Muscle layer of colon (tissue), 2 donors: ENCODE data around the gene PRR23B.
"Not testable (repeated sequence)": the region's sequence is repeated elsewhere in the genome, so short reads cannot be mapped to it uniquely, and the experiment has no call there.

Source experiments
- H3K27ac ChIP-seq: one replicate; pipeline ENCODE4 v1.7.0; 2013; ENCODE audit warnings: low read depth, mild to moderate bottlenecking, low read length, moderate library complexity
- H3K27me3 ChIP-seq, 2 donors: one replicate each; pipeline ENCODE4 v1.7.0; 2013; ENCODE audit warnings: low read length in 2 of 2, mild to moderate bottlenecking in 2 of 2; ENCODE audit not compliant: insufficient read depth in 2 of 2, control insufficient read depth in 1 of 2
- H3K36me3 ChIP-seq: one replicate; pipeline ENCODE4 v1.7.0; 2013; ENCODE audit warnings: mild to moderate bottlenecking, low read length; ENCODE audit not compliant: insufficient read depth
- H3K4me1 ChIP-seq: one replicate; pipeline ENCODE4 v1.7.0; 2013; ENCODE audit warnings: mild to moderate bottlenecking, low read length; ENCODE audit not compliant: insufficient read depth
- H3K4me3 ChIP-seq, 2 donors: one replicate each; pipeline ENCODE4 v1.7.0; 2013; ENCODE audit warnings: low read length in 2 of 2, low read depth in 1 of 2, mild to moderate bottlenecking in 1 of 2, moderate library complexity in 1 of 2
- H3K9ac ChIP-seq: one replicate; pipeline ENCODE4 v1.7.0; 2013; ENCODE audit warnings: low read length
- H3K9me3 ChIP-seq: one replicate; pipeline ENCODE4 v1.7.0; 2013; ENCODE audit warnings: mild to moderate bottlenecking, low read length
- donor health status: abdominal sarcoma.
- donor health status: Adenocarcinoma of cecum.

Gene PRR23B

GRCh38 chr3:139020868-139021234 is at the start of gene PRR23B:
Gene PRR23B (minus strand): TSS chr3:139020926. CDS start chr3:139020661, 265 bp downstream.
- H3K9ac ChIP-seq = no peak within 1 kb of the TSS
- no peak within 1 kb of the TSS for H3K27ac ChIP-seq
- H3K4me1 ChIP-seq = no peaks in the 10 kb centered on the region
- H3K9me3 ChIP-seq = no peaks in the 10 kb centered on the region
- H3K27me3 ChIP-seq = no peaks in the 10 kb centered on the region
- H3K4me3 ChIP-seq = no peak within 1 kb of the TSS
- no peaks in the 10 kb centered on the region for H3K36me3 ChIP-seq

GRCh38 chr3:139062918-139063317 is 42.2 kb upstream of the PRR23B start:
- Histone ChIP-seq H3K9me3 (no peaks in the 10 kb centered on the region), H3K36me3 (no peaks in the 10 kb centered on the region), H3K4me3 (no peak overlapping the region), H3K27me3 (no peaks in the 10 kb centered on the region), H3K9ac (no peak overlapping the region), H3K4me1 (no peaks in the 10 kb centered on the region), H3K27ac (no peak overlapping the region)

- H3K27ac ChIP-seq = no peak overlapping the region
- H3K36me3 ChIP-seq = no peaks in the 10 kb centered on the region
- no peaks in the 10 kb centered on the region for H3K27me3 ChIP-seq
- no peaks in the 10 kb centered on the region for H3K9me3 ChIP-seq
- no peak overlapping the region for H3K4me3 ChIP-seq
- H3K4me1 ChIP-seq = no peaks in the 10 kb centered on the region
- H3K9ac ChIP-seq = no peak overlapping the region
Measured at GRCh38 chr3:139052802-139053600, 32.3 kb upstream of the PRR23B start.

- no peaks in the 10 kb centered on the region for H3K4me1 ChIP-seq
- H3K9ac ChIP-seq = no peak within 1 kb of the TSS
- H3K36me3 ChIP-seq = no peaks in the 10 kb centered on the region
- H3K27ac ChIP-seq = no peak within 1 kb of the TSS
- no peaks in the 10 kb centered on the region for H3K9me3 ChIP-seq
- H3K27me3 ChIP-seq = no peaks in the 10 kb centered on the region
- no peak within 1 kb of the TSS for H3K4me3 ChIP-seq
Measured at GRCh38 chr3:139044366-139045210, 23.9 kb upstream of the PRR23B start, which contains the start of gene PRR23C. Gene PRR23C (minus strand): TSS chr3:139044892. CDS start chr3:139044620, 272 bp downstream.

DNA sequence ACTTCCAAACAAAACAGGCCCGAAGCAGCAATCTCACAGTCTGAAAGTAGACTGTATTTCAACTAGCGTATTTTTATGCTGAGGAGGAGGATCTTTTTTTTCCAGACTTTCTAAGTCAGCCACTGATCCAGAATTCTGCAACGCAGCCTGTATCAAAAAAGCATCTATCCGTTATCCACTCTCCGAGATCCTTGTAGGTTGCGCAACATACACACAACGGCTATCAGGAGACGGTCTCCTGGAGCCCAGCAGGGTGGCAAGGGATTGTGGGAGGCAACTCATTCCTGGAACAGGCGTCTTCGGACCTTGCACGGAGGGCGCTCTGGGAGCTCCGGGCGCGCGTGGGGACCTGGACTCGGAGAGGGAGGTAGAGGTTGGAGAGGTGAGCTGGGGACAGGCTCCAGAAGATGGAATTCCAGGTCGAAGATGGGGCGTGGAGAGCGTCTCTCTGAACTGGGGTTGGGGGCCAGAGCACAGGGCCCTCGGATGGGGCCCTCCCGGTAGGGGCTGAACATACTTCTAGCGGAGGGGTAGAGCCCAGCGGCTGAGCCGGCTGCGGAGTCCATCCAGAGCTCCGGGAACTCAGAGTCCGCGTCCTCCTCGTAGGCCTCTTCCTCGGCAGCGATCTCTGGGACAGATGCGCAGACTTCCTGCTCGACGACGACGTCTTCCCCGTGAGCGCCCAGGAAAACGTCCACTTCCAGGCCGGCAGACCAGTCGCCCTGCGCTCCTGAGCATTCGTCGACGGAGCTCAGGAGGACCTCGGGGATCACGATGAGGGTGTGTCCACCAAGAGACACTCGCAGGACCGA is 23.0 kb upstream of the PRR23B start:
- Histone ChIP-seq H3K4me1 (no peaks in the 10 kb centered on the region), H3K27me3 (no peaks in the 10 kb centered on the region), H3K27ac (no peak overlapping the region), H3K9me3 (no peaks in the 10 kb centered on the region), H3K9ac (no peak overlapping the region), H3K4me3 (no peak overlapping the region), H3K36me3 (no peaks in the 10 kb centered on the region)

DNA sequence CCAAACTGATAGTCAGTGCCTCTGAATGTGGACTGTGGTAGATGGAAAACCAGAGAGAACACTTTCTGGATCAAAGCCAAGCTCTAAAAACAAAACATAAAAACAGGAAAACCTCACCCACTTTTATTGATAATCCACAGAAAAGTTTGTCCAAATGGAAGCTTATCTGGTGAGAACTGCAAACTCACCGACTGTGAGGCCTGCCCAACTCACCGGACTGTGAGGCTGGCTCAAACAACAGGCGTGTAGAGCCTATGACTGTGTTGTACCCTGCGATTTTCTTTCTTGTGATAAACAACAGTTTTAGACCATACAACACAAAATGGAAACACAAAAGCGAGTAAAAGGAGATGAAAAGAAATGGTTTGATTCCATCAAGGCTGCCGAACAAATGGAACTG is 16.8 kb upstream of the PRR23B start:
- no peak overlapping the region for H3K4me3 ChIP-seq
- H3K9ac ChIP-seq = no peak overlapping the region
- no peaks in the 10 kb centered on the region for H3K36me3 ChIP-seq
- H3K27me3 ChIP-seq = no peaks in the 10 kb centered on the region
- no peaks in the 10 kb centered on the region for H3K4me1 ChIP-seq
- no peak overlapping the region for H3K27ac ChIP-seq
- no peaks in the 10 kb centered on the region for H3K9me3 ChIP-seq

- no peaks in the 10 kb centered on the region for H3K9me3 ChIP-seq
- no peak overlapping the region for H3K9ac ChIP-seq
- H3K27me3 ChIP-seq = no peaks in the 10 kb centered on the region
- no peak overlapping the region for H3K27ac ChIP-seq
- H3K4me1 ChIP-seq = no peaks in the 10 kb centered on the region
- no peak overlapping the region for H3K4me3 ChIP-seq
- H3K36me3 ChIP-seq = no peaks in the 10 kb centered on the region
Measured at GRCh38 chr3:139032326-139033002, 11.7 kb upstream of the PRR23B start.

DNA sequence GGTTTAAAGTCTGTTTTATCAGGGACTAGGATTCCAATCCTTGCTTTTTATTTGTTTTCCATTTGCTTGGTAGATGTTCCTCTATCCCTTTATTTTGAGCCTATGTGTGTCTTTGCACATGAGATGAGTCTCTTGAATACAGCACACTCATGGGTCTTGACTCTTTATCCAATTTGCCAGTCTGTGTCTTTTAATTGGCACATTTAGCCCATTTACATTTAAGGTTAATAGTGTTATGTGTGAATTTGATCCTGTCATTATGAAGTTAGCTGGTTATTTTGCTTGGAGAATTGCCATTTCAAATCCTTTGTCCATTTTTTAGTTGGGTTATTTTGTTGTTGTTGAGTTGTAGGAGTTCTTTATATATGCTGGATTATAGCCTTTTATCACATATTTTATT is 9.8 kb upstream of the PRR23B start:
- not testable (repeated sequence) for H3K9ac ChIP-seq, H3K27ac ChIP-seq, H3K4me1 ChIP-seq, H3K4me3 ChIP-seq, H3K36me3 ChIP-seq, H3K9me3 ChIP-seq, H3K27me3 ChIP-seq

DNA sequence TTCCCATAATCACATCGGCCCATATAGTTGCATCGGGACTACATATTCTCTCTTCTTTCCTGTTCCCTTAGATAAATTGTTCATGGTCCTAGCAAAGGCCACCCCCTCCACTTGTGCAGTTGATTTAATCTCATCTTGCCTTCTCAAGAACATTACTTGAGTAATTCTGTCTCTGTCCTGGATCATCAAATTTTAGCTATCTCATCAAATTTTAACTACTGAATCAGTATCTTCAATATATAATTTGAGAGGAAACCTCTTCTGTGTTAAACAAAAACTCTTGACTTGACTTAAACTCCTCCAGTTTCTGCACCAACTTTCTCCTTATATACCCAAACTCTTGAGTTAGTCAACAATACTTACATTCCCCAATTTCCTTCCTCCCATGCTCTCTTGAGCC is 4.2 kb upstream of the PRR23B start:
- Histone ChIP-seq H3K4me3 (no peak overlapping the region), H3K36me3 (no peaks in the 10 kb centered on the region), H3K4me1 (no peaks in the 10 kb centered on the region), H3K27ac (no peak overlapping the region), H3K9ac (no peak overlapping the region), H3K27me3 (no peaks in the 10 kb centered on the region), H3K9me3 (no peaks in the 10 kb centered on the region)

DNA sequence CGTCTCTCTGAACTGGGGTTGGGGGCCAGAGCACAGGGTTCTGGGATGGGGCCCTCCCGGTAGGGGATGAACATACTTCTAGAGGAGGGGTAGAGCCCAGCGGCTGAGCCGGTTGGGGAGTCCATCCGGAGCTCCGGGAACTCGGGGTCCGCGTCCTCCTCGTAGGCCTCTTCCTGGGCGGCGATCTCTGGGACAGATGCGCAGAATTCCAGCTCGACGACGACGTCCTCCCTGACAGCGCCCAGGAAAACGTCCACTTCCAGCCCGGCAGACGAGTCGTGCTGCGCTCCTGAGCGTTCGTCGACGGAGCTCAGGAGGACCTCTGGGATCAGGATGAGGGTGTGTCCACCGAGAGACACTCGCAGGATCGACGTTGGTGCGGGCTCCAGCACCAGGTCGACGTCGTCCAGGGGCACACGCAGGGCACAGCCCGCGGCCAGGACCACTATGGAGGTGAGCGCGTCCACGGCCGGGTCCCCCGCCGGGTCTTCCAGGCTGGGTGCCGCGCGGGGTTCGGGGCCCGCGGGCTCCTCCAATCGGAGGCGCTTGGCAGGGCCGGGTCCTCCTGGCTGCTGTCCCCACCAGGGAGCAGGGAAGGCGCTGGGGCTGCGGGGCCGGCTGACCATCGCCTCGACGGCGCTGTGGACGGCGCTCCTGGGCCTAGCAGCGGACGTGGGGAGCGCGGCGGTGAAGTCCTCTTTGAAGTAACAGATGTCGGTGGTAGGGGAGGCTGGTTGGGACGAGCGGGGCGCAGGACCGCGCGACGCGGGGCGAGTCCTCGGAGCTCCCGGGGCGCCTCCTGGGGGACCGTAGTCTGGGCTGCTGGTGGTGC is 474 bp downstream of the PRR23B start:
- H3K27ac ChIP-seq = no peak overlapping the region
- H3K9me3 ChIP-seq = no peaks in the 10 kb centered on the region
- H3K9ac ChIP-seq = no peak overlapping the region
- no peak overlapping the region for H3K4me3 ChIP-seq
- H3K27me3 ChIP-seq = no peaks in the 10 kb centered on the region
- H3K36me3 ChIP-seq = no peaks in the 10 kb centered on the region
- H3K4me1 ChIP-seq = no peaks in the 10 kb centered on the region
